A673 (cell line): ENCODE results near the gene SPACA7. TPM values are rescaled to one million over a fixed set of nuclear protein-coding genes. Genes with fewer than 3 reads are reported as not detected.

Source experiments
- BruUV-seq: library from RNA; stranded (reverse); fragments of 400-500 nt; replicated peaks from 2 replicates; lab custom pipeline; 2021; lab: Mats Ljungman, UMichigan
- CTCF ChIA-PET: fragments of 300-600 bp; sonication (Branson Sonifier 250); formaldehyde crosslinking; loops from one replicate; lab custom pipeline; 2022; ENCODE audit warnings: antibody characterized with exemption; lab: Charles Lee
- POLR2A ChIA-PET: fragments of 300-600 bp; sonication (Branson Sonifier 250); formaldehyde crosslinking; loops from one replicate; lab custom pipeline; 2022; ENCODE audit warnings: antibody characterized with exemption; ENCODE audit not compliant: low non-redundant PET; lab: Charles Lee
- DNase-seq: peaks from one replicate; pipeline ENCODE4 v3.0.0-alpha.2; 2015; ENCODE audit warnings: low spot score
- H3K27ac ChIP-seq: fragments of 200-600 bp; sonication (generic); 2 replicates; pipeline ENCODE4 v1.5.1; 2016; ENCODE audit warnings: mixed run types, low read depth, mild to moderate bottlenecking, mixed read lengths, antibody characterized with exemption, low read length; ENCODE audit not compliant: poor library complexity, severe bottlenecking
- H3K27me3 ChIP-seq: fragments of 200-600 bp; sonication (generic); replicated peaks from 2 replicates; pipeline ENCODE4 v1.6.1; 2017; ENCODE audit warnings: mixed run types, low read depth, mild to moderate bottlenecking, mixed read lengths, antibody characterized with exemption, low read length; ENCODE audit not compliant: insufficient read depth, poor library complexity
- H3K36me3 ChIP-seq: fragments of 200-600 bp; sonication (generic); 2 replicates; pipeline ENCODE4 v1.6.1; 2016; ENCODE audit warnings: mixed run types, mild to moderate bottlenecking, mixed read lengths, antibody characterized with exemption, low read length; ENCODE audit not compliant: insufficient read depth, poor library complexity, severe bottlenecking
- H3K4me1 ChIP-seq: fragments of 200-600 bp; sonication (generic); 2 replicates; pipeline ENCODE4 v1.6.1; 2017; ENCODE audit warnings: mixed run types, mild to moderate bottlenecking, mixed read lengths, antibody characterized with exemption, low read length; ENCODE audit not compliant: insufficient read depth, poor library complexity, severe bottlenecking
- H3K4me3 ChIP-seq: fragments of 200-600 bp; sonication (generic); 2 replicates; pipeline ENCODE4 v1.5.1; 2016; ENCODE audit warnings: low read depth, mixed run types, mild to moderate bottlenecking, mixed read lengths, low read length; ENCODE audit not compliant: poor library complexity, severe bottlenecking
- H3K9me3 ChIP-seq: fragments of 200-600 bp; sonication (generic); 2 replicates; pipeline ENCODE4 v1.6.1; 2016; ENCODE audit warnings: mixed run types, low read depth, mild to moderate bottlenecking, mixed read lengths, antibody characterized with exemption, low read length; ENCODE audit not compliant: poor library complexity, severe bottlenecking
- CTCF ChIP-seq: fragments of 300-800, 200-600 bp; sonication (generic); conservative IDR thresholded peaks from 2 replicates; pipeline ENCODE4 v1.5.1; 2017; ENCODE audit warnings: low read depth, mild to moderate bottlenecking, antibody characterized with exemption, low read length, moderate library complexity, mixed read lengths
- EZH2 ChIP-seq: fragments of 200-600 bp; sonication (generic); IDR thresholded peaks from 2 replicates; pipeline ENCODE4 v1.6.1; 2017; ENCODE audit warnings: borderline replicate concordance, low read depth, mild to moderate bottlenecking, mixed read lengths, antibody characterized with exemption, low read length; ENCODE audit not compliant: poor library complexity, severe bottlenecking
- intact Hi-C: fragments of 100-400 bp; cut with micrococcal nuclease; formaldehyde crosslinking; loops from one replicate; pipeline ENCODE4 v1.10.0; 2022; ENCODE audit not compliant: unreplicated experiment
- total RNA-seq: library from RNA; stranded (reverse); gene quantifications from 2 replicates; pipeline ENCODE4 v1.2.3, GENCODE V29; 2021

Gene SPACA7
- total RNA-seq, 1 experiment from 2014 or later, result not detected

GRCh38 chr13:112450118-112450903, 74.2 kb downstream of the SPACA7 start:
- Histone ChIP-seq H3K27me3 (no peaks in the 10 kb centered on the region), H3K9me3 (no peaks in the 10 kb centered on the region)

DNA sequence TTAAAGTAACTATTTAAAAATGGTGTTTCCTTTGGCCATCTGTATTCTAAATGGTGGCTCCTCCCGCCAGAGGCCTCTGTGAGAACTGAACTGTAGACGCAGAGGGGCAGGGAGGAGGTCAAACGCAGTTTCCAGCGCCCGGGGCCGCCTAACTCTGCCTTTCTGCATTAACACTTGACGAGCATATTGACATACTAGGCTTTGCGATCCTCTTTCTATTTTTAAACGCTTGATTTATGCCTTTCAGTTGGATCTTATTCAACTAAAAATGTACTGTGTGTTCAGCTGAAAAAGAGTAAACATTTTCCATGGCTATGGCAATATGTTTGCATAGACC, 74.7 kb downstream of the SPACA7 start:
- Histone ChIP-seq H3K4me1 (no peaks in the 10 kb centered on the region), H3K9me3 (no peaks in the 10 kb centered on the region), H3K27me3 (no peaks in the 10 kb centered on the region), H3K36me3 (no peaks in the 10 kb centered on the region), H3K27ac (no peak overlapping the region), H3K4me3 (no peak overlapping the region)
- intact Hi-C loops, result no loop called here
- POLR2A ChIA-PET, result no interaction called here
- DNase-seq, result no peak
- no TSS peak for BruUV-seq
- TF ChIP-seq CTCF, result no peak
- no peak for TF ChIP-seq EZH2
- CTCF ChIA-PET, result no interaction called here

More at GRCh38 chr13:112450118-112450903, 74.2 kb downstream of the SPACA7 start:
- no peak for DNase-seq
- CTCF ChIA-PET, result no interaction called here
- Histone ChIP-seq H3K36me3 (no peaks in the 10 kb centered on the region), H3K4me3 (no peak overlapping the region), H3K27ac (no peak overlapping the region), H3K4me1 (no peaks in the 10 kb centered on the region)
- POLR2A ChIA-PET, result no interaction called here
- no TSS peak for BruUV-seq
- TF ChIP-seq CTCF (no peak), EZH2 (no peak)
- intact Hi-C loops, result no loop called here

DNA sequence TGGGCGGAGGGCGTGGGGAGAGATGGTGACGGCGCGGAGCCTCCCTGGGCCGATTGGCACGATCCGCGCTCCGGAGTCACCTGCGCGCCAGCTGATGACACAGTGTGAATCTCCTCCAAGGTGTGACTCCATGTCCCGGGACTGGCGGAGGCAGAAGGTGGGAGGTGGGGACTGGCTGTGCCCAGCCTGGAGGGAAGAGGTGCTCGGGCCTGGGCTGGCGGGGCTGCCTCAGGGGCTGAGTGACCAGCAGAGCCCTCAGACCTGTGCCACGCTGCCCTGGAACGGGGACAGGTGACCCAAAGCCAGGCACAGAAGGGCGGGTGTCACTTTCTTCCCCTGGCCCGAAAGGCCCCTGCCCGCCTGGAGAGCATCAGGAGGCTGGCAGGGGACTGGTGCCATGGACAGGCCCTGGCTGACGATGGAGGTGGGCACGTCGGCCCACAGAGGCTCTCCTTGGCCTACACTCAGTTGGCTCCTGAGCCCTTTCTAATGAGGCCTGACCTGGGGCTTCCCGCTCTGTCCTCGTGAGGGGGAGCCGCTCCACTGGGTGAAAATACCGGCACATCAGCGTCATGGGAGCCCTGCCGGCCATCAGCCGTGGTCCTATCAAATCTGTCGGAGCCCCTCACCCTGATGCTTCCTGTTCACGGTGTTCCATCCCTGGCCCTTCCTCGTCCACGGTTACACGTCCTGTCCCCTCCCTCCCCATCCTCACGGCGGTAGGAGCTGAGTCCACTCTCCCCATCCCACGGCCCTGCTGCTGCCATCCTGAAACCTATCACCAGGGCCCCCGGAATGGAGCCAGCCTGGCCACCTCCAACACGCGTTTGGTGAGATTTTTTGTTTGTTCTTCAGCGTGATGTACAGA, 75.6 kb downstream of the SPACA7 start:
- no peak for DNase-seq
- ChIA-PET POLR2A (no interaction called here), CTCF (no interaction called here)
- no TSS peak for BruUV-seq
- no peaks in the 10 kb centered on the region for H3K9me3 ChIP-seq
- H3K27me3 ChIP-seq, result no peaks in the 10 kb centered on the region
- H3K4me3 ChIP-seq, result no peak overlapping the region
- H3K27ac ChIP-seq, result no peak overlapping the region
- H3K4me1 ChIP-seq, result no peaks in the 10 kb centered on the region
- TF ChIP-seq CTCF (no peak), EZH2 (no peak)
- H3K36me3 ChIP-seq, result no peaks in the 10 kb centered on the region
- intact Hi-C loops, result no loop called here
